HEK293 (cell line): ENCODE data around the gene TNS1.

Experiments used
- CTCF ChIP-seq: fragments of 450-650 bp; formaldehyde crosslinking; IDR thresholded peaks from 2 replicates; pipeline ENCODE4 v1.5.1; 2016; ENCODE audit warnings: missing biosample characterization, missing genetic modification characterization
- HOXA7 ChIP-seq: sonication (generic); formaldehyde crosslinking; IDR thresholded peaks from 2 replicates; pipeline ENCODE4 v1.8.1; 2022; ENCODE audit warnings: missing genetic modification reagents, borderline replicate concordance
- KLF16 ChIP-seq: fragments of 450-650 bp; formaldehyde crosslinking; IDR thresholded peaks from 2 replicates; pipeline ENCODE4 v1.5.1; 2017; ENCODE audit warnings: missing biosample characterization, missing genetic modification characterization
- PBX3 ChIP-seq: sonication (generic); formaldehyde crosslinking; IDR thresholded peaks from 2 replicates; pipeline ENCODE4 v1.8.1; 2022; ENCODE audit warnings: mild to moderate bottlenecking, moderate library complexity, missing genetic modification reagents
- ZBTB17 ChIP-seq: fragments of 450-650 bp; formaldehyde crosslinking; IDR thresholded peaks from 2 replicates; pipeline ENCODE4 v1.5.1; 2016; ENCODE audit warnings: missing biosample characterization, missing genetic modification characterization
- ZNF138 ChIP-seq: fragments of 450-650 bp; formaldehyde crosslinking; IDR thresholded peaks from 2 replicates; pipeline ENCODE4 v1.5.1; 2016; ENCODE audit warnings: missing biosample characterization, missing genetic modification characterization, borderline replicate concordance
- ZNF223 ChIP-seq: fragments of 450-650 bp; formaldehyde crosslinking; IDR thresholded peaks from 2 replicates; pipeline ENCODE4 v1.5.1; 2016; ENCODE audit warnings: missing biosample characterization, missing genetic modification characterization
- ZNF350 ChIP-seq: fragments of 450-650 bp; formaldehyde crosslinking; IDR thresholded peaks from 2 replicates; pipeline ENCODE4 v1.5.0; 2017; ENCODE audit warnings: missing biosample characterization, mild to moderate bottlenecking, missing genetic modification characterization
- ZNF426 ChIP-seq: fragments of 450-650 bp; formaldehyde crosslinking; IDR thresholded peaks from 2 replicates; pipeline ENCODE4 v1.5.1; 2017; ENCODE audit warnings: missing biosample characterization, missing genetic modification characterization, mild to moderate bottlenecking, inconsistent platforms, moderate library complexity
- ZNF623 ChIP-seq: fragments of 450-650 bp; formaldehyde crosslinking; IDR thresholded peaks from 2 replicates; pipeline ENCODE4 v1.5.1; 2016; ENCODE audit warnings: missing biosample characterization, missing genetic modification characterization
- ZNF629 ChIP-seq: fragments of 450-650 bp; formaldehyde crosslinking; IDR thresholded peaks from 2 replicates; pipeline ENCODE4 v1.5.1; 2017; ENCODE audit warnings: missing biosample characterization, missing genetic modification characterization
- TF ChIP-seq, protein P1 (sequence below): fragments of 450-650 bp; formaldehyde crosslinking; IDR thresholded peaks from 2 replicates; pipeline ENCODE4 v1.5.1; 2016; ENCODE audit warnings: missing biosample characterization, missing genetic modification characterization
- TF ChIP-seq, protein P2 (sequence below): fragments of 450-650 bp; formaldehyde crosslinking; IDR thresholded peaks from 2 replicates; pipeline ENCODE4 v1.5.1; 2016; ENCODE audit warnings: missing biosample characterization, missing genetic modification characterization
- TF ChIP-seq, protein P3 (sequence below): fragments of 450-650 bp; formaldehyde crosslinking; IDR thresholded peaks from 2 replicates; pipeline ENCODE4 v1.5.1; 2016; ENCODE audit warnings: missing biosample characterization, missing genetic modification characterization, borderline replicate concordance

DNA sequence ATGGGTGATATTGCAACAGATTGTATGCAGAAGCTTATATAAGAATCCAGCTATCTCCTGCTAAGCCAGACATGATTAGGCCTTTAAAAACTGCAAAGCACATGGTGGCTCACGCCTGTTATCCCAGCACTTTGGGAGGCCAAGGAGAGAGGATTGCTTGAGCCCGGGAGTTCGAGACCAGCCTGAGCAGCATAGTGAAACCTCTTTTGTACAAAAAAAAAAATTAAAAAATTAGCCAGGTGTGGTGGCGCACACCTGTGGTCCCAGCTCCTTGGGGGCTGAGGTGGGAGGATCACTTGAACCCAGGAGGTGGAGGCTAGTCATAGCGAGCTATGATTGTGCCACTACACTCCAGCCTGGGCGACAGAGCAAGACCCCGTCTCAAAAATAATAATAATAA, 204.6 kb downstream of the TNS1 start:
- no peak for TF ChIP-seq CTCF (tag by site-specific recombination)
- no peak for TF ChIP-seq ZBTB17 (tag by site-specific recombination)
- TF ChIP-seq ZNF350 (tag by site-specific recombination), result no peak
- TF ChIP-seq ZNF426 (tag by site-specific recombination), result no peak
- TF ChIP-seq, protein P1, sequence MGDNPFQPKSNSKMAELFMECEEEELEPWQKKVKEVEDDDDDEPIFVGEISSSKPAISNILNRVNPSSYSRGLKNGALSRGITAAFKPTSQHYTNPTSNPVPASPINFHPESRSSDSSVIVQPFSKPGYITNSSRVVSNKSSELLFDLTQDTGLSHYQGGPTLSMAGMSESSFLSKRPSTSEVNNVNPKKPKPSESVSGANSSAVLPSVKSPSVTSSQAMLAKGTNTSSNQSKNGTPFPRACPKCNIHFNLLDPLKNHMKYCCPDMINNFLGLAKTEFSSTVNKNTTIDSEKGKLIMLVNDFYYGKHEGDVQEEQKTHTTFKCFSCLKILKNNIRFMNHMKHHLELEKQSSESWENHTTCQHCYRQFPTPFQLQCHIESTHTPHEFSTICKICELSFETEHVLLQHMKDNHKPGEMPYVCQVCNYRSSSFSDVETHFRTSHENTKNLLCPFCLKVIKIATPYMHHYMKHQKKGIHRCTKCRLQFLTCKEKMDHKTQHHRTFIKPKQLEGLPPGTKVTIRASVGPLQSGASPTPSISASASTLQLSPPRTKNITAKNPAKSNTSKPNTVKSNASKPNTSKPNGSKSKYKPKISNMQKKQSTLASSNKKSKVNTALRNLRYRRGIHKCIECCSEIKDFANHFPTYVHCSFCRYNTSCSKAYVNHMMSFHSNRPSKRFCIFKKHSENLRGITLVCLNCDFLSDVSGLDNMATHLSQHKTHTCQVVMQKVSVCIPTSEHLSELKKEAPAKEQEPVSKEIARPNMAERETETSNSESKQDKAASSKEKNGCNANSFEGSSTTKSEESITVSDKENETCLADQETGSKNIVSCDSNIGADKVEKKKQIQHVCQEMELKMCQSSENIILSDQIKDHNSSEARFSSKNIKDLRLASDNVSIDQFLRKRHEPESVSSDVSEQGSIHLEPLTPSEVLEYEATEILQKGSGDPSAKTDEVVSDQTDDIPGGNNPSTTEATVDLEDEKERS (tag by site-specific recombination), result no peak
- TF ChIP-seq ZNF223 (tag by site-specific recombination), result no peak
- TF ChIP-seq ZNF629 (tag by site-specific recombination), result no peak
- no peak for TF ChIP-seq KLF16 (tag by site-specific recombination)
- TF ChIP-seq PBX3 (CRISPR knock-in tag), result no peak
- TF ChIP-seq ZNF138, result no peak
- TF ChIP-seq, protein P2, sequence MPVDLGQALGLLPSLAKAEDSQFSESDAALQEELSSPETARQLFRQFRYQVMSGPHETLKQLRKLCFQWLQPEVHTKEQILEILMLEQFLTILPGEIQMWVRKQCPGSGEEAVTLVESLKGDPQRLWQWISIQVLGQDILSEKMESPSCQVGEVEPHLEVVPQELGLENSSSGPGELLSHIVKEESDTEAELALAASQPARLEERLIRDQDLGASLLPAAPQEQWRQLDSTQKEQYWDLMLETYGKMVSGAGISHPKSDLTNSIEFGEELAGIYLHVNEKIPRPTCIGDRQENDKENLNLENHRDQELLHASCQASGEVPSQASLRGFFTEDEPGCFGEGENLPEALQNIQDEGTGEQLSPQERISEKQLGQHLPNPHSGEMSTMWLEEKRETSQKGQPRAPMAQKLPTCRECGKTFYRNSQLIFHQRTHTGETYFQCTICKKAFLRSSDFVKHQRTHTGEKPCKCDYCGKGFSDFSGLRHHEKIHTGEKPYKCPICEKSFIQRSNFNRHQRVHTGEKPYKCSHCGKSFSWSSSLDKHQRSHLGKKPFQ, result no peak
- no peak for TF ChIP-seq HOXA7 (CRISPR knock-in tag)
- TF ChIP-seq, protein P3, sequence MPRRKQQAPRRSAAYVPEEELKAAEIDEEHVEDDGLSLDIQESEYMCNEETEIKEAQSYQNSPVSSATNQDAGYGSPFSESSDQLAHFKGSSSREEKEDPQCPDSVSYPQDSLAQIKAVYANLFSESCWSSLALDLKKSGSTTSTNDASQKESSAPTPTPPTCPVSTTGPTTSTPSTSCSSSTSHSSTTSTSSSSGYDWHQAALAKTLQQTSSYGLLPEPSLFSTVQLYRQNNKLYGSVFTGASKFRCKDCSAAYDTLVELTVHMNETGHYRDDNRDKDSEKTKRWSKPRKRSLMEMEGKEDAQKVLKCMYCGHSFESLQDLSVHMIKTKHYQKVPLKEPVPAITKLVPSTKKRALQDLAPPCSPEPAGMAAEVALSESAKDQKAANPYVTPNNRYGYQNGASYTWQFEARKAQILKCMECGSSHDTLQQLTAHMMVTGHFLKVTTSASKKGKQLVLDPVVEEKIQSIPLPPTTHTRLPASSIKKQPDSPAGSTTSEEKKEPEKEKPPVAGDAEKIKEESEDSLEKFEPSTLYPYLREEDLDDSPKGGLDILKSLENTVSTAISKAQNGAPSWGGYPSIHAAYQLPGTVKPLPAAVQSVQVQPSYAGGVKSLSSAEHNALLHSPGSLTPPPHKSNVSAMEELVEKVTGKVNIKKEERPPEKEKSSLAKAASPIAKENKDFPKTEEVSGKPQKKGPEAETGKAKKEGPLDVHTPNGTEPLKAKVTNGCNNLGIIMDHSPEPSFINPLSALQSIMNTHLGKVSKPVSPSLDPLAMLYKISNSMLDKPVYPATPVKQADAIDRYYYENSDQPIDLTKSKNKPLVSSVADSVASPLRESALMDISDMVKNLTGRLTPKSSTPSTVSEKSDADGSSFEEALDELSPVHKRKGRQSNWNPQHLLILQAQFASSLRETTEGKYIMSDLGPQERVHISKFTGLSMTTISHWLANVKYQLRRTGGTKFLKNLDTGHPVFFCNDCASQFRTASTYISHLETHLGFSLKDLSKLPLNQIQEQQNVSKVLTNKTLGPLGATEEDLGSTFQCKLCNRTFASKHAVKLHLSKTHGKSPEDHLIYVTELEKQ (tag by site-specific recombination), result no peak
- no peak for TF ChIP-seq ZNF623 (tag by site-specific recombination)
